ENCODE data around the gene ADCK1.

DNA sequence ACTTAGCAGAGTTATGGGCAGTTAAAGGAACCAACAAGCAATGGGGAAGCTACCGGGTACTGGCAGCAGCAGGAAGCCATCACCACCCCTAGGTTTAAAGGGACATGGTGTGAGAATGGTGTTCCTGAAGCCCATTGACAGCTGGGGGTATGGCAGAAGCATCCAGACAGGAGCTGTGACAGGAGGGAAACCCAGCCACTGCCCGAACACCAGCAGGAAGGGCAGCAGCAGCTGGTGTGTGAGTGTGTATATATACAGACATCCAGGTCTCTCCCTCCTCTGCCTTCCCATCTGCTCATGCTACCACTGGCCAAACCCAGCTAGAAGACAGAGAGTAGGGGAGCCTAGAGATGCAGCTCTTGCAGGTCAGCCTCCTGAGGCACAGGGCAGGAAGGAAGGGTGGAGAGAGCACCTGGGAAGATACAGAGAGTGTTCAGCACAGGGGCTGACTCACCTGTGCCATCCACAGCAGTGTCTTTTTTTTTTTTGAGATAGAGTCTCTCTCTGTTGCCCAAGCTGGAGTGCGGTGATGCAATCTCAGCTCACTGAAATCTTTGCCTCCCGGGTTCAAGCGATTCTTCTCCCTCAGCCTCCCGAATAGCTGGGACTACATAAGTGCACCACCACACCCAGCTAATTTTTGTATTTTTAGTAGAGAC, 9.2 kb upstream of the ADCK1 start:
- TF ChIP-seq EZH2 (IDR thresholded peaks at IDR 0.05; ENCODE audit: low read length, unreplicated experiment) (no peak), CTCF (conservative IDR thresholded peaks at IDR 0.05; ENCODE audit: low read depth, low read length) (no peak), EZH2phosphoT487 (IDR thresholded peaks at IDR 0.05; ENCODE audit: borderline replicate concordance, low read length) (no peak)
